ENCODE measurements around the gene SLC16A13.

The SLC16A13 gene

GRCh38 chr17:7014261-7014994 lies 21.4 kb upstream of the SLC16A13 start:
- peak overlapping the region; percentile 75 to 97 for H3K4me3 ChIP-seq (replicated peaks in 1 of 2; ENCODE audit: low read depth in 2 of 2, low read length in 2 of 2)
- TF ChIP-seq CTCF (IDR thresholded peaks at IDR 0.05; ENCODE audit: low read depth, low read length): peak; percentile 41
- DNase-seq (ENCODE audit: low read depth in 2 of 2): peak; percentile 97 to 99

GRCh38 chr17:7014995-7015958 lies 20.5 kb upstream of the SLC16A13 start:
- no peak for TF ChIP-seq CTCF (IDR thresholded peaks at IDR 0.05; ENCODE audit: low read depth, low read length)
- peak; percentile 46 to 71 for DNase-seq (ENCODE audit: low read depth in 2 of 2)
- peak overlapping the region; percentile 59 to 75 for H3K4me3 ChIP-seq (replicated peaks in 1 of 2; ENCODE audit: low read depth in 2 of 2, low read length in 2 of 2)

GRCh38 chr17:7016418-7016817 lies 19.4 kb upstream of the SLC16A13 start:
- no peak overlapping the region for H3K4me3 ChIP-seq (replicated peaks in 1 of 2; ENCODE audit: low read depth in 2 of 2, low read length in 2 of 2)
- no peak for TF ChIP-seq CTCF (IDR thresholded peaks at IDR 0.05; ENCODE audit: low read depth, low read length)
- no peak for DNase-seq (ENCODE audit: low read depth in 2 of 2)

GRCh38 chr17:7016886-7017826 lies 18.7 kb upstream of the SLC16A13 start:
- H3K4me3 ChIP-seq (replicated peaks in 1 of 2; ENCODE audit: low read depth in 2 of 2, low read length in 2 of 2): no peak overlapping the region
- no peak for DNase-seq (ENCODE audit: low read depth in 2 of 2)
- TF ChIP-seq CTCF (IDR thresholded peaks at IDR 0.05; ENCODE audit: low read depth, low read length): no peak

- no peak overlapping the region for H3K4me3 ChIP-seq (replicated peaks in 1 of 2; ENCODE audit: low read depth in 2 of 2, low read length in 2 of 2)
- DNase-seq (ENCODE audit: low read depth in 2 of 2): no peak
- TF ChIP-seq CTCF (IDR thresholded peaks at IDR 0.05; ENCODE audit: low read depth, low read length): no peak
These were observed 18.0 kb upstream of the SLC16A13 start for GRCh38 chr17:7017827-7018200.

GRCh38 chr17:7018331-7018964 lies 17.4 kb upstream of the SLC16A13 start:
- no peak for TF ChIP-seq CTCF (IDR thresholded peaks at IDR 0.05; ENCODE audit: low read depth, low read length)
- no peak for DNase-seq (ENCODE audit: low read depth in 2 of 2)
- no peak overlapping the region for H3K4me3 ChIP-seq (replicated peaks in 1 of 2; ENCODE audit: low read depth in 2 of 2, low read length in 2 of 2)
